Activated CD4-positive, CD25-positive, alpha-beta regulatory T cell treated with anti-CD3 and anti-CD28 coated beads, Interleukin-2, amount 50 U/mL, for 24 hours (primary cell): ENCODE data around the gene CEACAM7.

Experiments
- ATAC-seq, 2 donors: fragments of 150-1000 bp; cut with Tn5 transposase; one replicate each; pipeline ENCODE4 v1.10.0; 2021; ENCODE audit warnings: mild to moderate bottlenecking in 1 of 2, moderate library complexity in 1 of 2

The CEACAM7 gene

GRCh38 chr19:41646589-41647204 lies 41.4 kb downstream of the CEACAM7 start:
- no peak for ATAC-seq

GRCh38 chr19:41641879-41642485 lies 46.1 kb downstream of the CEACAM7 start:
- ATAC-seq = peak; percentile 79 to 81

GRCh38 chr19:41638641-41639081 lies 49.4 kb downstream of the CEACAM7 start:
- peak; percentile 48 to 63 for ATAC-seq

- ATAC-seq = no peak
Measured at GRCh38 chr19:41637484-41637883, 50.6 kb downstream of the CEACAM7 start.

- no peak for ATAC-seq
Measured at GRCh38 chr19:41627966-41628675, 59.9 kb downstream of the CEACAM7 start.

- ATAC-seq = peak in 1 of 2 donors; percentile 20
Measured at GRCh38 chr19:41626877-41627276, 61.2 kb downstream of the CEACAM7 start, which contains the start of gene CEACAM4. Gene CEACAM4, minus strand, starts transcription at chr19:41627074. Its CDS starts 111 bp downstream, at chr19:41626963.

- peak in 1 of 2 donors; percentile 36 for ATAC-seq
Measured at GRCh38 chr19:41626278-41626677, 61.8 kb downstream of the CEACAM7 start.

- ATAC-seq = no peak
Measured at GRCh38 chr19:41624937-41625336, 63.1 kb downstream of the CEACAM7 start.

- ATAC-seq = no peak
Measured at GRCh38 chr19:41624515-41624914, 63.6 kb downstream of the CEACAM7 start.

- no peak for ATAC-seq
Measured at GRCh38 chr19:41623360-41623759, 64.7 kb downstream of the CEACAM7 start.
